ENCODE measurements around the gene MAP4. TPM values are rescaled to one million over a fixed set of nuclear protein-coding genes. Genes with fewer than 3 reads are reported as not detected.

The MAP4 gene
- total RNA-seq, 1 donor from 2014 or later = 142 TPM

DNA sequence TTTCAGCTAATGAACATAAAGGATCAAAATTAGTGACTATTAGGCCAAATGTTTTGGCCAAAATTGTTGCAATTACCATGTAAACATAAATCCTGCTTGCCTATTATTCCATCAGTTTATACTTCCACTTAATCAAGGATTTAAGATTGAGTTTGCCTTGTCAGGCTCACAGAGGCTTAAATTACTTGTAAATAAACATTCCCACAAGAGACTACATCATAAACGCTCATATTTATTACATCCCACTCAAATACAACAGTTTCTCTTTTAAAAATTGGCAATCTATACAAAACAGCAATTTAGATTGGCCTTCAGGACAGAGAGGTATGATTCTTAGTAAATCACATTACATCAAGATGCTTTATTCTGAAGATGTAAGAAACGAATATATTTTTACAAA lies 9.9 kb upstream of the MAP4 start:
- no peak for TF ChIP-seq POLR2AphosphoS5 (IDR thresholded peaks at IDR 0.05; ENCODE audit: insufficient read depth in 1 of 2, low read depth in 1 of 2)
- TF ChIP-seq, protein P1, sequence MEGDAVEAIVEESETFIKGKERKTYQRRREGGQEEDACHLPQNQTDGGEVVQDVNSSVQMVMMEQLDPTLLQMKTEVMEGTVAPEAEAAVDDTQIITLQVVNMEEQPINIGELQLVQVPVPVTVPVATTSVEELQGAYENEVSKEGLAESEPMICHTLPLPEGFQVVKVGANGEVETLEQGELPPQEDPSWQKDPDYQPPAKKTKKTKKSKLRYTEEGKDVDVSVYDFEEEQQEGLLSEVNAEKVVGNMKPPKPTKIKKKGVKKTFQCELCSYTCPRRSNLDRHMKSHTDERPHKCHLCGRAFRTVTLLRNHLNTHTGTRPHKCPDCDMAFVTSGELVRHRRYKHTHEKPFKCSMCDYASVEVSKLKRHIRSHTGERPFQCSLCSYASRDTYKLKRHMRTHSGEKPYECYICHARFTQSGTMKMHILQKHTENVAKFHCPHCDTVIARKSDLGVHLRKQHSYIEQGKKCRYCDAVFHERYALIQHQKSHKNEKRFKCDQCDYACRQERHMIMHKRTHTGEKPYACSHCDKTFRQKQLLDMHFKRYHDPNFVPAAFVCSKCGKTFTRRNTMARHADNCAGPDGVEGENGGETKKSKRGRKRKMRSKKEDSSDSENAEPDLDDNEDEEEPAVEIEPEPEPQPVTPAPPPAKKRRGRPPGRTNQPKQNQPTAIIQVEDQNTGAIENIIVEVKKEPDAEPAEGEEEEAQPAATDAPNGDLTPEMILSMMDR (IDR thresholded peaks at IDR 0.05) = no peak
- TF ChIP-seq POLR2A (IDR thresholded peaks at IDR 0.05) = no peak
- Histone ChIP-seq H3K27ac (no peak overlapping the region), H3K4me1 (peaks cover 43% of the 10 kb centered on the region), H3K27me3 (no peaks in the 10 kb centered on the region), H3K9me3 (no peaks in the 10 kb centered on the region), H3K36me3 (no peaks in the 10 kb centered on the region), H3K4me3 (no peak overlapping the region)
- intact Hi-C loops (cut with DNase I) = no loop called here
- DNase-seq (ENCODE audit: extremely low spot score in 2 of 2) = no peak

DNA sequence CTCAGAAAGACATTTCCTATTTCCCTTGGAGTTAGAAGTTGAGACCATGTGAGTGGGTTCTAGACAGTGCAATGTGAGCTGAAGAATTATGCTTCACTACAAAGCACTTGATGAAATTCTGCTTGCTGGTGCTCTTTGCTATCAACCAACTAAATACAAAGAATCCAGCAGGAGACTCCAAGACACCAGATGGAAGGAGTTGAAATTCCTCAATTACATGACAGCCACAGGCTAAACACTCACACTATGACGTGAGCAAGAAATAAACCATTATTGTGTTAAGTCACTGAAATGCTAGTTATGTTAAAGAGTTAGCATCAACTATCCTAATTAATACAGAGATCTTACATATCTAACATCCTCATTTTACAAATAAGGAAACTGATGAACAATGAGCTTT lies 8.2 kb upstream of the MAP4 start:
- H3K27me3 ChIP-seq = no peaks in the 10 kb centered on the region
- no peaks in the 10 kb centered on the region for H3K9me3 ChIP-seq
- no peak for TF ChIP-seq POLR2A (IDR thresholded peaks at IDR 0.05)
- H3K36me3 ChIP-seq = no peaks in the 10 kb centered on the region
- H3K4me1 ChIP-seq = peaks cover 47% of the 10 kb centered on the region
- no peak for DNase-seq (ENCODE audit: extremely low spot score in 2 of 2)
- H3K4me3 ChIP-seq = no peak overlapping the region
- intact Hi-C loops (cut with DNase I) = no loop called here
- no peak overlapping the region for H3K27ac ChIP-seq

DNA sequence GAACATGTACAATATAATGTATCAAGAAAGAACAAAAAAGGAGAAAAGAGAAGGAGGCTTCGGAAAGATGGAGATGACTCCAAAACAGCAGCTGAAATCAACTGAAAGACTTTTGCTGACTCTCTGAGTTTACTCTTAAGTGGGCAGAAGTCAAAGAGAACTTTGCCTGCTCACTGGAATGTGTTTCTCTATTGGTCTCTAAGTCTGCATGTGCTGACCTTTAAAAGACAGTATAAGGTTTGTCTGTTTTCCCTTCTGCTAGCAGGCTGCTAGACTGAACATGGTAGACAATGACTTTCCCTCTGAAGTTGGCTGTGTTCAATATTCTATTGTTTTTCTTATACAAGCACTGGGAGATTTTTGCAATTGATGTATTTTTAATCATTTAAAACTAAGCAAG lies 7.2 kb upstream of the MAP4 start:
- TF ChIP-seq, protein P1 (IDR thresholded peaks at IDR 0.05) = no peak
- no peak for TF ChIP-seq POLR2A (IDR thresholded peaks at IDR 0.05)
- TF ChIP-seq POLR2AphosphoS5 (IDR thresholded peaks at IDR 0.05; ENCODE audit: insufficient read depth in 1 of 2, low read depth in 1 of 2) = no peak
- Histone ChIP-seq H3K9me3 (no peaks in the 10 kb centered on the region), H3K27ac (no peak overlapping the region), H3K36me3 (no peaks in the 10 kb centered on the region), H3K27me3 (no peaks in the 10 kb centered on the region), H3K4me1 (peaks cover 57% of the 10 kb centered on the region), H3K4me3 (no peak overlapping the region)
- no peak for DNase-seq (ENCODE audit: extremely low spot score in 2 of 2)
- intact Hi-C loops (cut with DNase I) = no loop called here

DNA sequence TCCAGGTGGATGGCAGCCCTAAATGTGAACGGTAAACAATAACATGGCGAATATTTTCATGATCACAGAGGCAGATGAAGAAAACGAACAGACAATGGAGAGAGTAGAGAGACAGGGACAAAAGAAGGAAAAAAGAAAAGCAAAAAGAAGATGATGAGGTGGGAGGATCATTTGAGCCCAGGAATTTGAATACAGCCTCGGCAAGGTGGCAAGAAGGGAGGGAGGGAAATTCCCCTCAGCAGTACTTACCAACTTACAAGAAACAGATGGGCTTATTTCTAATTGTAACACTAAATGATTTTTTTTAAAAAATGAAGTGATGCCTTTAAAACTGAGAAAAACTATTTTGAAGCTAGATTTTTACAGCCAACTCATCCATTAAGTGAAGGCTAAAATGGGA lies 6.0 kb upstream of the MAP4 start:
- H3K4me1 ChIP-seq = peaks cover 58% of the 10 kb centered on the region
- DNase-seq (ENCODE audit: extremely low spot score in 2 of 2) = no peak
- H3K27me3 ChIP-seq = no peaks in the 10 kb centered on the region
- TF ChIP-seq, protein P1 (IDR thresholded peaks at IDR 0.05) = no peak
- no peak for TF ChIP-seq POLR2AphosphoS5 (IDR thresholded peaks at IDR 0.05; ENCODE audit: insufficient read depth in 1 of 2, low read depth in 1 of 2)
- TF ChIP-seq POLR2A (IDR thresholded peaks at IDR 0.05) = no peak
- no peaks in the 10 kb centered on the region for H3K9me3 ChIP-seq
- no peaks in the 10 kb centered on the region for H3K36me3 ChIP-seq
- intact Hi-C loops (cut with DNase I) = no loop called here
- H3K4me3 ChIP-seq = no peak overlapping the region
- H3K27ac ChIP-seq = no peak overlapping the region

DNA sequence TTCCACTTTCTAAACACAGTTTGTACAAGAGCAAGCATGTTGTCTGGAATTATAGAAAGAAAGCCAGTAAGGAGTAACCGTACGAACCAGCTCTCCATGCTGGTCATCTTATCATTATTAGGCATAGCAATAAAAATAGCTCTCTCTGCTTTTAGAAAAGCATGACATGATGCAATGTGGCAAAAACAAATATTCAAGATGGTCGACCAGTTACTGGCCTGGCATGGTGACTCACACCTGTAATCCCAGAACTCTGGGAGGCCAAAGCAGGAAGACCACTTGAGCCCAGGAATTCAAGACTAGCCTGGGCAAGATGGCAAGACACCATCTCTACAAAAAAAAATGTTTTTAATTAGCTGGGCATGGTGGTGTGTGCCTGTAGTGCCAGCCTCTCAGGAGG lies 2.6 kb upstream of the MAP4 start:
- intact Hi-C loops (cut with DNase I) = no loop called here
- no peak for DNase-seq (ENCODE audit: extremely low spot score in 2 of 2)
- Histone ChIP-seq H3K27ac (no peak overlapping the region), H3K27me3 (no peaks in the 10 kb centered on the region), H3K9me3 (no peaks in the 10 kb centered on the region), H3K36me3 (no peaks in the 10 kb centered on the region), H3K4me1 (peaks cover 69% of the 10 kb centered on the region), H3K4me3 (no peak overlapping the region)
- no peak for TF ChIP-seq POLR2A (IDR thresholded peaks at IDR 0.05)
- TF ChIP-seq, protein P1 (IDR thresholded peaks at IDR 0.05) = no peak
- TF ChIP-seq POLR2AphosphoS5 (IDR thresholded peaks at IDR 0.05; ENCODE audit: insufficient read depth in 1 of 2, low read depth in 1 of 2) = no peak
